NCI-H2081 (cell line): ENCODE data around the gene TLE3.

Source experiments
- DNase-seq, 2 experiments: peaks; one replicate each; lab custom pipeline; 2025; lab: John Stamatoyannopoulos, UW

Gene TLE3

DNA sequence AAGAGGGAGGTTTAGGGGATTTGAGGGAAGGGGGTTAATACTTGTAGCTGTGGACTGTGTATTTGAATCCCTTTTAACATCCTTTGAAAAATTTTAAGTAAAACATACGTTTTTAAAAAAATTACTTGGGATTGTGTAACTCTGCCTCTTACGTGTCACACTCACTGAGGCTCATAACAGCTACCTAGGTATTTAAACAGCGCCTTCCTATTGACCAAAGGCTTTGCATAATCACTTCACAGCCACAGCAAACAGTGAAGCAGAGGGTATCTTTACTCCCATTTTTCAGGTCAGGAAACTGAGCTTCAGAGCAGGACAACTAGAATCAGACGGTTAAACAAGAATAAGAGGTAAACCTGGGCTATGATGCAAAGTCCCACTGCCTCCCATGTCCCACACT, 95.9 kb downstream of the TLE3 start:
- no peak for DNase-seq

- DNase-seq: no peak
These were observed 98.2 kb downstream of the TLE3 start for GRCh38 chr15:69999392-70000085.

DNA sequence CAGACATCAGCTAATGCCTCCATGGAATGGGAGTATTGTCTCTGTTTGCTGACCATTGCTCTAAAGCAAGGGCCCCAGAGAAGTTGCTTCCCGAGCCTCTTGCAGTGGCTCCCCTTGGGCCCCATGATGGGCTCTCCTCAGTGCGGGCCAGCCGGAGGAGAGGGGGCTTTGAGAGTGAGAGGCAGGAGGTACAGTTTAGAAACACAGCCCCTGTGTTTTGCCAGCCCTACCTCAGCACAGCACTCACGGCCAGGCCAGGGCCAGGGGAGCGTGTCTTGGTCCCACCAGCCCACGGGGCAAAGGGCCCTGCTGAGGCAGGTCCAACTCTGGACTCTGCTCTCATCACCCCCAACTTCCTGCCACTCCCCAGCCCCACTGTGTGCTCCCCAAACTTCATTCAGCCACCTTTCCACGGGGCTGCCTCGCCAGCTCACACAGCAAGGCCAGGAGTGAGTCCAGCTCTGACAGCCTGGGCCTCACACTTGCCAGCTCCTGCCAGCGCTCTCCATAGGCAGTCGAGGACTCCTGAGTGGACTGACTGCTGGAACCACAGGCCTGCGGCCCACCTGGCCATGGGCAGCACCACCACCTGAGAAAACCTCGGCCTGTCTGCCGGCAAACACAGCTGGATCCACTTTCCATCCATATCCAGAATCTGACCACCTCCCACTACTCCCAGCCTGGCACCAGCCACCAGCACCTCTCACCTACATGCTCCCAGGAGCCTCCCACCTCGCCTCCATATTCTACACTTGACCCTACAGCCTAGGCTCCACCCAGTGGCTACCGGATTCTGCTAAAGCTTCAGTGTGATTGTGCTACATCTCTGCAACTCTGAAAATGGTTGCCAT, 99.0 kb downstream of the TLE3 start:
- no peak for DNase-seq

DNA sequence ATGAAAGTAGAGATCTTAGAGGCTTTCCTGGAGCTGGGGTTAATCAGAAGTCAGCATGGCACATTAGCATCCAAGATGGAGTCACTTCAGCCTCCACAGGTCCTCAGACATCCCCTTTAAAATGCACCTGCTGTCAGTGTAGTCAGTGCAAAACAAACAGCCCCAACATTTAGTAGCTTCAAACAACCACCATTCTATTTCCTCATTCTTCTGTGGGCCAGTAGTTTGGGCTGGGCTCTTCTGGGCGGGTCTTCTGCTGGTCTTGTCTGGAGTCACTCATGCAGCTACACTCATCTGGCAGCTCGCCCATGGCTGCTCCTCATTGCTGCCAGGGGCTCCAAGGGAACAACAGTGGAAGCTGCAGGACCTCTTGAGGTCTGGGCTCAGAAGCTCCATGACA, 99.9 kb downstream of the TLE3 start:
- DNase-seq: peak; percentile 5 to 63
